H1 (cell line): Measurements from ENCODE around the gene TBC1D23. TPM values are rescaled to one million over a fixed set of nuclear protein-coding genes. Genes with fewer than 3 reads are reported as not detected.

Experiments
- ATF2 ChIP-seq: IDR thresholded peaks from 2 replicates; pipeline ENCODE4 v1.6.1; 2012; ENCODE audit warnings: low read length, inconsistent platforms
- BRCA1 ChIP-seq: IDR thresholded peaks from 2 replicates; pipeline ENCODE4 v1.6.1; 2012; ENCODE audit warnings: low read depth, low read length, improper control_type of control experiment
- CEBPB ChIP-seq: IDR thresholded peaks from 2 replicates; pipeline ENCODE4 v1.6.1; 2012; ENCODE audit warnings: low read depth, low read length
- JUND ChIP-seq: IDR thresholded peaks from 2 replicates; pipeline ENCODE4 v1.6.1; 2011; ENCODE audit warnings: mild to moderate bottlenecking, improper control_type of control experiment, low read length
- SP4 ChIP-seq: IDR thresholded peaks from 2 replicates; pipeline ENCODE4 v1.6.1; 2012; ENCODE audit warnings: low read length, inconsistent platforms
- TAF7 ChIP-seq: optimal IDR thresholded peaks from 2 replicates; pipeline ENCODE3; 2011; ENCODE audit warnings: low read depth, mild to moderate bottlenecking, inconsistent platforms, low read length, moderate library complexity, borderline replicate concordance
- ZNF274 ChIP-seq: IDR thresholded peaks from 2 replicates; pipeline ENCODE4 v1.7.0; 2012; ENCODE audit warnings: low read length, borderline replicate concordance; ENCODE audit errors: extremely low read depth
- polyA plus RNA-seq, 7 experiments: library from polyadenylated mRNA; depleted of rRNA in 3 of 7; stranded (reverse) in 5 of 7; unstranded in 2 of 7; fragments of >200 nt in 5 of 7; fragments of 200-250 nt in 2 of 7; gene quantifications; 1 replicate in 5 of 7; 2 replicates in 1 of 7; 4 replicates in 1 of 7; pipeline versions ENCODE4 v1.2.1 to v1.2.3, GENCODE V29; 2011 to 2013; ENCODE audit warnings: missing spikeins in 2 of 7, mixed read lengths in 2 of 7
- total RNA-seq: library from RNA; stranded (reverse); fragmentation: NEBNext Ultra II Directional; extraction: Animal tissue kit (Norgen Biotek cat#: 25700); gene quantifications from 2 replicates; pipeline ENCODE4 v1.2.1, GENCODE V29; 2021
- TF ChIP-seq, protein P1 (sequence below): fragments of 300-600 bp; sonication (generic); IDR thresholded peaks from 2 replicates; pipeline ENCODE4 v1.7.1; 2012; ENCODE audit warnings: low read length, moderate library complexity, mild to moderate bottlenecking, inconsistent platforms; ENCODE audit not compliant: insufficient replicate concordance

The TBC1D23 gene
- total and polyA plus RNA-seq, 2 of the 8 experiments (the other 6 are each of a cell fraction or from before 2014, with no cell fraction given) = 6.4 to 29.3 TPM

DNA sequence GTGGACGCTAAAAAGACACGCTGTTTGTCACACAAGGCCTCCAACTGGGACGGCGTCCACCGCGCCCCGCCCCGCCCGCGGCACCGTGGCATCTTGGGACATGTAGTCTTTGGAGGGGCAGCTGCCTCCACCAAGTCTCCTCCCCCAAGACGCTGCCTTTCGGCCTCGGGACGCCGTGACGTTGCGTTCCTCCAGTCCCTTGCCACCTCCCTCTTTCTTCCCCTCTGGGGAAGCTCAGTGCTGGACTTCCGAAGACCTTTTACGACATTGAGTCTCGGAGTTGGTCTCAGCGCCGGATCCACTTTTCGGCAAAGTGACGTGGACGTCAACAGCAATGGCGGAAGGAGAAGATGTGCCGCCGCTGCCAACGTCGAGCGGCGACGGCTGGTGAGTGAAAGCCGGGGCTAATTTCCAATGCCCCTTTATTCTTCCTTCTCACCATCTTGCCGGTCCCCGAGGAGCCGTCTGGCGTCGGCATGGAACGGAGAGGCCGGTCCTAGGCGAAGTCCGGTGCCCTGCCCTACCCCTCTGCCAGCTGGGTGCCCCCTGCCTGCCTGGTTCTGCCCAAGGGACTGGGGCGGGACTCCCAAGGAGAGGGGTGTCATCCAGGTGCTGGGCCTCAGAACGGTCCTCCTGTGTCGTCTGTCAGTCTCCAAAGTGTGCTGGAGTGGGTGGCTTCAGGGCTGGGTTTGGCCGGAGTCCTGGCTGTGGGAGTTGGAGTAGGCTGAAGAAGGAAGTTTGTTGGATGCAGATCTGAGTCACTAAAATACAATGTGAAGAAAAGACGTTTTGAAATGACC, at the start of gene TBC1D23 (continued):
- TF ChIP-seq, protein P1, sequence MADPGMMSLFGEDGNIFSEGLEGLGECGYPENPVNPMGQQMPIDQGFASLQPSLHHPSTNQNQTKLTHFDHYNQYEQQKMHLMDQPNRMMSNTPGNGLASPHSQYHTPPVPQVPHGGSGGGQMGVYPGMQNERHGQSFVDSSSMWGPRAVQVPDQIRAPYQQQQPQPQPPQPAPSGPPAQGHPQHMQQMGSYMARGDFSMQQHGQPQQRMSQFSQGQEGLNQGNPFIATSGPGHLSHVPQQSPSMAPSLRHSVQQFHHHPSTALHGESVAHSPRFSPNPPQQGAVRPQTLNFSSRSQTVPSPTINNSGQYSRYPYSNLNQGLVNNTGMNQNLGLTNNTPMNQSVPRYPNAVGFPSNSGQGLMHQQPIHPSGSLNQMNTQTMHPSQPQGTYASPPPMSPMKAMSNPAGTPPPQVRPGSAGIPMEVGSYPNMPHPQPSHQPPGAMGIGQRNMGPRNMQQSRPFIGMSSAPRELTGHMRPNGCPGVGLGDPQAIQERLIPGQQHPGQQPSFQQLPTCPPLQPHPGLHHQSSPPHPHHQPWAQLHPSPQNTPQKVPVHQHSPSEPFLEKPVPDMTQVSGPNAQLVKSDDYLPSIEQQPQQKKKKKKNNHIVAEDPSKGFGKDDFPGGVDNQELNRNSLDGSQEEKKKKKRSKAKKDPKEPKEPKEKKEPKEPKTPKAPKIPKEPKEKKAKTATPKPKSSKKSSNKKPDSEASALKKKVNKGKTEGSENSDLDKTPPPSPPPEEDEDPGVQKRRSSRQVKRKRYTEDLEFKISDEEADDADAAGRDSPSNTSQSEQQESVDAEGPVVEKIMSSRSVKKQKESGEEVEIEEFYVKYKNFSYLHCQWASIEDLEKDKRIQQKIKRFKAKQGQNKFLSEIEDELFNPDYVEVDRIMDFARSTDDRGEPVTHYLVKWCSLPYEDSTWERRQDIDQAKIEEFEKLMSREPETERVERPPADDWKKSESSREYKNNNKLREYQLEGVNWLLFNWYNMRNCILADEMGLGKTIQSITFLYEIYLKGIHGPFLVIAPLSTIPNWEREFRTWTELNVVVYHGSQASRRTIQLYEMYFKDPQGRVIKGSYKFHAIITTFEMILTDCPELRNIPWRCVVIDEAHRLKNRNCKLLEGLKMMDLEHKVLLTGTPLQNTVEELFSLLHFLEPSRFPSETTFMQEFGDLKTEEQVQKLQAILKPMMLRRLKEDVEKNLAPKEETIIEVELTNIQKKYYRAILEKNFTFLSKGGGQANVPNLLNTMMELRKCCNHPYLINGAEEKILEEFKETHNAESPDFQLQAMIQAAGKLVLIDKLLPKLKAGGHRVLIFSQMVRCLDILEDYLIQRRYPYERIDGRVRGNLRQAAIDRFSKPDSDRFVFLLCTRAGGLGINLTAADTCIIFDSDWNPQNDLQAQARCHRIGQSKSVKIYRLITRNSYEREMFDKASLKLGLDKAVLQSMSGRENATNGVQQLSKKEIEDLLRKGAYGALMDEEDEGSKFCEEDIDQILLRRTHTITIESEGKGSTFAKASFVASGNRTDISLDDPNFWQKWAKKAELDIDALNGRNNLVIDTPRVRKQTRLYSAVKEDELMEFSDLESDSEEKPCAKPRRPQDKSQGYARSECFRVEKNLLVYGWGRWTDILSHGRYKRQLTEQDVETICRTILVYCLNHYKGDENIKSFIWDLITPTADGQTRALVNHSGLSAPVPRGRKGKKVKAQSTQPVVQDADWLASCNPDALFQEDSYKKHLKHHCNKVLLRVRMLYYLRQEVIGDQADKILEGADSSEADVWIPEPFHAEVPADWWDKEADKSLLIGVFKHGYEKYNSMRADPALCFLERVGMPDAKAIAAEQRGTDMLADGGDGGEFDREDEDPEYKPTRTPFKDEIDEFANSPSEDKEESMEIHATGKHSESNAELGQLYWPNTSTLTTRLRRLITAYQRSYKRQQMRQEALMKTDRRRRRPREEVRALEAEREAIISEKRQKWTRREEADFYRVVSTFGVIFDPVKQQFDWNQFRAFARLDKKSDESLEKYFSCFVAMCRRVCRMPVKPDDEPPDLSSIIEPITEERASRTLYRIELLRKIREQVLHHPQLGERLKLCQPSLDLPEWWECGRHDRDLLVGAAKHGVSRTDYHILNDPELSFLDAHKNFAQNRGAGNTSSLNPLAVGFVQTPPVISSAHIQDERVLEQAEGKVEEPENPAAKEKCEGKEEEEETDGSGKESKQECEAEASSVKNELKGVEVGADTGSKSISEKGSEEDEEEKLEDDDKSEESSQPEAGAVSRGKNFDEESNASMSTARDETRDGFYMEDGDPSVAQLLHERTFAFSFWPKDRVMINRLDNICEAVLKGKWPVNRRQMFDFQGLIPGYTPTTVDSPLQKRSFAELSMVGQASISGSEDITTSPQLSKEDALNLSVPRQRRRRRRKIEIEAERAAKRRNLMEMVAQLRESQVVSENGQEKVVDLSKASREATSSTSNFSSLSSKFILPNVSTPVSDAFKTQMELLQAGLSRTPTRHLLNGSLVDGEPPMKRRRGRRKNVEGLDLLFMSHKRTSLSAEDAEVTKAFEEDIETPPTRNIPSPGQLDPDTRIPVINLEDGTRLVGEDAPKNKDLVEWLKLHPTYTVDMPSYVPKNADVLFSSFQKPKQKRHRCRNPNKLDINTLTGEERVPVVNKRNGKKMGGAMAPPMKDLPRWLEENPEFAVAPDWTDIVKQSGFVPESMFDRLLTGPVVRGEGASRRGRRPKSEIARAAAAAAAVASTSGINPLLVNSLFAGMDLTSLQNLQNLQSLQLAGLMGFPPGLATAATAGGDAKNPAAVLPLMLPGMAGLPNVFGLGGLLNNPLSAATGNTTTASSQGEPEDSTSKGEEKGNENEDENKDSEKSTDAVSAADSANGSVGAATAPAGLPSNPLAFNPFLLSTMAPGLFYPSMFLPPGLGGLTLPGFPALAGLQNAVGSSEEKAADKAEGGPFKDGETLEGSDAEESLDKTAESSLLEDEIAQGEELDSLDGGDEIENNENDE = no peak
- no peak for TF ChIP-seq CEBPB
- no peak for TF ChIP-seq SP4
- TF ChIP-seq JUND = no peak
- no peak for TF ChIP-seq ZNF274
- no peak for TF ChIP-seq ATF2
- TF ChIP-seq BRCA1 = no peak
- peak; percentile 72 for TF ChIP-seq TAF7
